HG02571 (cell line): ENCODE data around the gene NKRF.
"Not testable (repeated sequence)": the region's sequence is repeated elsewhere in the genome, so short reads cannot be mapped to it uniquely, and the experiment has no call there.

Experiments
- ATAC-seq: cut with Tn5 transposase; IDR thresholded peaks from one replicate; pipeline ENCODE4 v1.9.1; 2021; ENCODE audit warnings: mild to moderate bottlenecking, moderate library complexity; ENCODE audit not compliant: unreplicated experiment

The NKRF gene

DNA sequence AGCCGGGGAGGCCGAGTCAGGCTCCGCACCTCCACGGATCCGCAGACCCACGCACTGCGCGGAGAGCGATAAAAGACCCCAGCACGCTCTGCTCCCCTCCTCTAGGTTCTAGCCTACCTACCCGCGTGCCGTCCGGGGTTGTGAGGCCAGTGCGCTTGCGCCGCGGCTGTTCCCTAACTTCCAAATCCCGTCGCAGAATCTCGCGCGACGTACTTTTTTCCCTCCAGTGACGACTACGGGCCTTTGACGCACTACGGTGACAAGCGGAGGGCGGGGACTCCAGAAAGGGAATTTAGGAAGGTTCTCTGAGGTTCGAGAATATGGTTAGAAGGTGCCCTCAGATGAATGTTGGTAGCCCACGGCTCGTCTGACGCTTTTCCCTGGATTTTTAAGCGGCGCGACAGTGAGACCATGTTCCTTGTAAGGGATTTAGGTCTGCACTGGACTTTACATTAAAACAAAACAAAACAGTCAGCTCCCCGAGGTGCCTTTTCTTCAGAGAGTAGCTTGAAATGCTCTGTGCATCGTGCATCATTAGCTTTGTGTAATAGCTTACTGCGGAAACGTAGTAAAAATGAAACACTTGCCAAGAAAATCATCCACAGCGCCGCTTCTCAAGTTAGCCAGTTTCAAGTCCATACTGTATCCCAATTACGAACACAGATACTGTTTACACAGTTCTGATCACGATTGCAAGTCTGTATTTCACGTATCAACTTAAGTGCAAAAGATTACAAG is at the start of gene NKRF:
Gene NKRF (minus strand): TSS at position 145 of the 738 bp plus-strand sequence.
- ATAC-seq = peak; percentile 68

DNA sequence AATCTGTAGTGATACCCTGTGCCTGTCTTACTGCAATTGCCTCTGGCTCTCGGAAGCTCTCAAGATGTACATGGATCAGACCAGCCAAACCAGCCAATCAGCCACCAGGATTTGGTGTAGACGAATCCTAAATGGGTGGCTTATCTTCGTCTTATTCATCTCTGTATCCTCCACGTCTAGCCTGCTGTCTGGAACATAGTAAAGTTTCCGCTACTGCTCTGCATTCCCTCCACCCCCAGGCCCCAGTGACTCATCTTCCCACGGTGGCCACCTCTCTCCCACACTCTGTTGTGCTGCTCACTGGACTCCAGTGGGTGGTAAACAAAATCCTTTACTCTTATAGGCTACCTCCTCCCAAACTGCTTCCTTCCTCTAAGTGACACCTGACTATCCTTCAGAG is 48.9 kb upstream of the NKRF start:
- peak; percentile 58 for ATAC-seq

DNA sequence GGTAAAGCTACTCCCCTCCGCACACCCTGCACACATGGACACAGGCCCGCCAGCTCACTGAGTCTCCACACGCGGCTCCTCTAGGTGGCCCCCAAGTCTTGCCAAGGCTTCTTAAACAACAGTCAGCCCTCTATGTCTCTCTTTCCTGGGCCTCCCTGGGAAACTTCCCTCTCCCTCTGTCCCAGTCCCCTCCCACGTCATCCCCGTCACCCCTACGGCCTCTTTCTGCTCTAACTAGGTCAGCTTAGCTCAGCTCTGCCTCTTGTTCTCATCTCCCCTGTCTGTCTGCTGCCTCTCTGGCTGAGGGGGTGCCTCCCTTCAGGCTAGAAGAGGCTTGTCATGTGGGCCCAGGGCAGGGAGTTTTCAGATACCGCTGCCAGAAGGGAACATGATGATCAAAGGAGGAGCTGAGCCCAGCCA is 47.9 kb upstream of the NKRF start:
- no peak for ATAC-seq

DNA sequence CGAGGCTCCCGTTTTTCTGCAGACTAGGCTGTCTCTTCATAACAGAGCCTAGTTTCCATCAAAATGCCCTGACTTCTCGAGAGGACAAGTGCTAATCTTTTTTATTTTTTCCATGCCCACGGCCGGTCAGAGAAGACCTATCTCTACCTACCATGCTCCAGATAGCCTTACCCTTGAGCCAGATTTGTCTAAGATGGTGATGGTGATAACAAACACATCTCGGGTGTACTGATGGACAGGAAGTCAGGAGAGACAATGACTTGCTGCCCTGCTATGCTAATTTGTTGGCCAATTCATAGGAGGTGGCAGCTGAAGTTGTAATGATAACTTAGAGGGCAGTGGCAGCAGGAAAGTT is 42.2 kb upstream of the NKRF start:
- peak; percentile 10 for ATAC-seq

DNA sequence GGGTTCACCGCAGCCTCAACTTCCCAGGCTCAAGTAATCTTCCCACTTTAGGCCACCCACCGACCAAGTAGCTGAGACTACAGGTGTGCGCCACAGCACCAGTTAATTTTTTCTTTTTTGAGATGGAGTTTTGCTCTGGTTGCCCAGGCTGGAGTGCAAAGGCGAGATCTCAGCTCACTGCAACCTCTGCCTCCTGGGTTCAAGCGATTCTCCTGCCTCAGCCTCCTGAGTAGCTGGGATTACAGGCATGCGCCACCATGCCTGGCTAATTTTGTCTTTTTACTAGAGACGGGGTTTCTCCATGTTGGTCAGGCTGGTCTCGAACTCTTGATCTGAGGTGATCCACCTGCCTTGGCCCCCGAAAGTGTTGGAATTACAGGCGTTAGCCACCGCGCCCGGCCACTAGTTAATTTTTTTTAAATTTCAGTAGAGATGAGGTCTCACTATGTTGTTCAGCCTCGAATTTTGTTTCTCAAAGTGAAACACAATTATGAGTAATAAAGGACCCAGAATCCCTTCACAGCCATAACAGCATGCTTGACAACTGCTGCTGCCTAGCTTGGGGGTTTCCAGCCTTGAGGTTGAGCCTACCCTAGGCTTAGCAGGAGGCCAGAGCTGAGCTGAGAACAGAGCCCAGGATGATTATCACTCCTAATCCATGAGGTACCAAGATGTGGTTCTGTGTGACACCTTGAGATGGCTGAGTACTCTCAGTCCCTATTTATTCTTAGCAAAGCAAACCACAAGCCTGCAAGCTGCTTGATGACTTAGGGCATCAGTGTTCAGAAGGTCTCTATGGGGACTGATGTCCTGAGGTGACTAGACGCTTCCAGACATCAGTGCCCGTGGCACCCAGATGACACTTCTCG is 41.6 kb upstream of the NKRF start:
- peak; percentile 94 for ATAC-seq

DNA sequence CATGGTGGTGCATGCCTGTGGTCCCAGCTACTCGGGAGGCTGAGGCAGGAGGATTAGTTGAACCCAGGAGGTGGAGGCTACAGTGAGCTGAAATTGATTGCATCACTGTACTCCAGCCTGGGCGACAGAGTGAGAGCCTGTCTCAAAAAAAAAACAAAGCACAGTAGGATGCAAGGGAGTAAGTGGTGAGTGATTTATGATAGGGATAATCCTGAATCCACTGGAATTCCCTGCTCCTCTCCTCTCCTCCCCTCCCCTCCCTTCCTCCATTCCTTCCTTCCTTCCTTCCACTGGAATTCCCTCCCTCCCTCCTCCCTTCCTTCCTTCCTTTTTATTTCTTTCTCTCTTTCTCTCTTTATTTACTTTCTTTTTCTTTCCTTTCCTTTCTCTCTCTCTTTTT is 40.9 kb upstream of the NKRF start:
- no peak for ATAC-seq

DNA sequence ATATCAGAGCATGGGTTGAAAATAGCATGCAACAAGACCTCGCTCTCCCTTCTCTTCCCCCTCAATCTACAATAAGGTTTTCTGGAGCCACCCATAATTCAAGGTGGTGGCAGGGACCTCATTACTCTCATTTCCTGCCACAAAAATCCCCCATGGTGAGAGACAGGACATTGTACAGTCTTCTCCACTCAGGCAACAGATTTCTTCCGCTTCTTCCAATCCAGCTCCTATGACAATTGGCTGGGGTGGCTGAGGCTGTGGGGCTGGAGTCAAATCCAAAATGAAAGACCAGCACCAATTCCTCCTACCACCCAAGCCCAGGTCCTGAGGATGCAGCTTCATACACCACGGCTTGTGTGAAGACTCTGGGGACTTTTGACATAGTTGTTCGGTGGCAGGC is 40.3 kb upstream of the NKRF start:
- ATAC-seq = no peak

DNA sequence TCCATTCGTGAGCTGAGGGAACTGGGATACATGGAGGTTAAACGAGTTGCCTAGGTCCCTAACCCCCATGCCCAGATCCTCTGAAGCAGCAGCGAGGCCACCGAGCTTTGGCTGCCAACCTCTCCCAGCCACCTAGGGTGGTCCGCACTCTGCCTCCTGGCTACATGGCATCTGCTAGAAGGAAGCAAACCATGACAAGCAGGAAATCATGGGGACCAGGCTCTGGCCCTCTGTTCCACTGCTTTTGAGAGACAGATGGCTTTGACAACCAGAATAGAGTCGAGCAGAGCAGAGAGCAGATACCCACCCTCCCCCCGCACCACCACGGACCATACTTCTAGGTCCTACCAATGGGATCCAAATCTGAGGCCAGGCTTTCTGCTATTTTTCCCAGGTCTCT is 37.5 kb upstream of the NKRF start:
- no peak for ATAC-seq

DNA sequence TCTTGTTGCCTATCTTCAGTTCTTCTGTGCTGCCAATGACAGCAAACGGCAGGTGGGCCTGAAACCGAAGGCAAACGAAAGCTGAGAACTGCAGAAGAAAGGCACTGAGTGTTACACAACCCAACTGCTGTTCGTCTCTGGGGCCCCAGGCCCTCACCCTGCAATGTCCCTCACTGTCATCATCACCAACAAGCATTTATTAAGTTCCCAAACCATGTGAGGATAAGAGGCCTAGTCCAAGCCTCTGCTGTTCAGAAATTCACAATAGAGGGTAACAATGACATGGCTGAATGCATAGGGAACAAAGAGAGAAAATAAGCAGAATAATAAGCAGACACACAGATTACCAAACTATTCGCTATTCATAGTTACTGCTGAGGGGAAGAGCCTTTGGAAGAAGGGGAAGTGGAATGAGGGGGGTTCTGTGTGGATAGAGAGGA is 34.5 kb upstream of the NKRF start:
- no peak for ATAC-seq

DNA sequence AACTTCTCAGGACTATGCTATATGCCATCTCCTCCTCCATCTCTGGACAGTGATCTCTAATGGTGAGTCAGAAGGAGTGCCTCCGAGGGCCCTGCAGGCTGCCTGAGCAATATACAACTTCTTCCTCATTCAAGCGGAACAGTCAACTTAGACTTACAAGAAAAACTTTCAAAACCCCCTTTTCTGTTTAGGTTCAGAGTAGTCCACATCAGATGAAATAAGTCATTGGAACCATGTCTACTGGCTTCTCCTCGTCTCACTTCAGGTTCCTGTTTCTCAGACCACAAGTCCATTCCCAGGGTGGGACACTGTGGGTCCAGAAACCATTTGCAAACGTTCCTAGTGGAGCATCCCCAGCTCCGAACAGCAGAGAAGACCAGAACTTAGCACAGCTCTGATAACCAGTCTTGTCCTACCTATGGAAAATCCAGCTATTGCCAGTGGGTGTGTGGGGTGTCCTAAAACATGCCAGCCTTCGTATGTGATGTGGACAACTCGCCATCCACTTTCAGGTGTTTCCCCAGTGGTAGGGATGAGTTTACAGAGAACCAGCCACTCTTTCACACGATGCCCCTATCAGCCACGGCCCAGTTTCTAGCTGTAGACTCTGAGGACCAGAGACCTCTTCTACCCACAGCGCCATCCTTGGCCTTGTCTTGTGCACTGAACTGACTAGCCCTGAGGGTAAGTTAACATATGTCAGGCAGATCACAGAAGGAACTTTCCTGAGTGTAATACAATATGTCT is 32.7 kb upstream of the NKRF start:
- ATAC-seq = peak; percentile 74

DNA sequence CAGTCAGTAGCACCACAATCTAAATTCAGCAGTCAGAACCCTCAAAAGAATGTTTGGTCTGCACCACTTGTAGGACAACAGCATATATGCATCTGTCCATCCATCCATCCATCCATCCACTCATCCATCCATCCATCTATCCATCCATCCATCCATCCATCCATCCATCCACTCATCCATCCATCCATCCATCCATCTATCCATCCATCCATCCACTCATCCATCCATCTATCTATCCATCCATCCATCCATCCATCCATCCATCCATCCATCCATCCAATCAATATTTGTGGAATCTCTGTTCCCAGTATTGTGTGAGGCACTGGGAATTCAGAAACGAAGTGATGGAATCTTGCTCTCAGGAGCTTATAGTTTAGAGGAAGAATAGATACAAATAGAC is 31.2 kb upstream of the NKRF start:
- not testable (repeated sequence) for ATAC-seq

DNA sequence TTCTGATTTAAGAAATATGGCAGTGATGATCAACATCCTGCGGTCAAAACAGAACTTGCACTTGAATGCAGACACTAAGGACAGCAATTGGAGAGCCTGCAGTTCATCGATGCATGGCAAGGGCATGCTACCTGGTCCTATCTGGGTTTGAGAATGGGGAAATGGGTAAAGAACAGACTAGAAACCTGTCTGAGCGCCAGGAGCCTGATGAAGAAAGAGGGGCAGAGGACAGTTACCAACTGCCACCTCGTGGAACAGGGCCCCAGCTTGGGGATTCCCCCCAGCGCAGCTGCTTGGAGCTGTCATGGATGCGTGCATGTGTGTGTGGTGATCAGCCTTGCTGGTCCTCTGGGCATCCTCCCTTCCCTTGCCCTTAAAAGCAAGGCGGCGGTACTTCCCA is 30.2 kb upstream of the NKRF start:
- no peak for ATAC-seq

DNA sequence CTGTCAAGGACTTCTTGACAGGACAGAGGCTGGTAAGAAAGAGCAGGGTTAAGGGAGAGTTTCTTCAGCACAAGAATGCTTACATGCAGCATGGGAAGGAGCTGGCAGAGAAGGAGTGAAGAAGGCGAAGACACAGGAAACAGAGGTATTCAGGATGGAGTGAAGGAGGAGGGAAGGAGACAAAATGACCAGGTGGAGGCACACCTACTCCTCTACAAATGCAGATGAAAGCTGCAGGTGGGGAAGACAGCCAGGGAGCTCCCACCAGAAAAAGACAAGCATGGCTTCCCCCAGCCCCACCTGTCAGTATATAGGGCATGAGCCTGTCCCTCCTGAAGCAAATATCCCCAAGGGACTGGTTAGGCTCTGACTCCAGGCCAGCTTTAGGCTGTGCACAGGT is 29.6 kb upstream of the NKRF start:
- ATAC-seq = no peak

DNA sequence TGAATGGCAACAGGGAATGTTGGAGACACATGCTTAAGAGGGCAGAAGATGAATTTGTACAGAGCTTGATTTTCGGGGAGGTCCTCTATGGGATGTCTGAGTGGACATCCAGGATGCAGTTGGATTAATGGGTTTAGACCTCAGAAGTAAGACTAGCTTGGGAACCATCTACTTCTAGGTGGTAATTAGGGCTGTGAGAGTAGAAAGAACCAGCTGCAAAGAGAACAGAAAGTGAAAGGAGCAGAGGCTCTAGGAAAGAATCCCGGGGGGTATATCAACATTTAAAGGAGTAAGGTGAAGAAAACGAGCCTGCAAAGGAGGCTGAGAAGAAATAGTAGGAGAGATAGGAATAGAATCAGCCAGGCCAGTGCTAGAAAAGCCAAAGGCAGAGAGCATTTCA is 29.0 kb upstream of the NKRF start:
- ATAC-seq = no peak

DNA sequence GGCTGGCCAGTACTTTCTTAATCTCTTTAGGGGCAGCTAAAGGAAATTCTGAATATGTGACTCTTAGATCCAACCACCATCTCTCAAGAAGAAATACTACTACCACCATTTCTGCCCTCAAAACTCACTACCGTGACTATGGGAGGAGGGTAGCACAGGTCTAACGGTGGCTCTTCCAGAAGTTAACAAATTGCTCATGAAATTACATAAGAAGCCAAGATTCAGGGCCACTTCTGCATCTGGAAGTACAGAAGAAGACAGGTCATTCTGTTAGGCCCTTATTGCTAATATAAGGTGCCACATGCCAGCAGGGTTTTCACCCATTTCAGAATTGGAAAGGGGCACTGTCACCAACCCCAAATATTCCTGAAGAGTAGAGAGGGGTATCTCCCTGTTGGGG is 19.6 kb upstream of the NKRF start:
- ATAC-seq = no peak

DNA sequence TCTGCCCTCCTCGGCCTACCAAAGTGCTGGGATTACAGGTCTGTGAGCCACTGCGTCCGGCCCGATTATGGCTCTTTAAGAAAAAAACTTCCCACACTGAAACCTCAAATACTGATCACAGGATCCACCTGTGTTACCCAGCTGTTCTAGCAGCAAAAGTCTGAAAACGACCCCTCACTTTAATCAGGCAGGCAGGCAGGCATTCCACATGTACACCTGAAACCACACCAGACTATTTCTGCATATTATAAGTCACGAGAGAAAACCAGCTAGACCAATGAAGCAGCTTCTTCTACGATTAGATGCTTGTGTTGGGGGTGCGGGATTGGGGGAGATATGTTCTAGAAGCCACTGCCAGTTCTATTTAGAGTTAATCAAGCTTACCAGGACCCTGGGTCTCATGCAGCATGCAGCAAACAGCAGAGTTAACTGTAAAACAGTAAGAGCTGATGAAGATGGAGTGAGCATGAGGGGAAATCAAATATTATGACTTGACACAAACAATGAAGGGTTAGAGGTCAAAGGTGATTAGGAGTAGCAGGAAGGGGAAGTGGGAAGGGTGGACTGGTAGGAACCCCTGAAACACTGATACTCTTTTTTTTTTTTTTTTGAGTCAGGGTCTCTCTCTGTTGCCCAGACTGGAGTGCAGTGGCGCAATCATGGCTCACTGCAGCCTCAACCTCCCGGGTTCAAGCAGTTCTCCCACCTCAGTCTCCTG is 18.9 kb upstream of the NKRF start:
- no peak for ATAC-seq

DNA sequence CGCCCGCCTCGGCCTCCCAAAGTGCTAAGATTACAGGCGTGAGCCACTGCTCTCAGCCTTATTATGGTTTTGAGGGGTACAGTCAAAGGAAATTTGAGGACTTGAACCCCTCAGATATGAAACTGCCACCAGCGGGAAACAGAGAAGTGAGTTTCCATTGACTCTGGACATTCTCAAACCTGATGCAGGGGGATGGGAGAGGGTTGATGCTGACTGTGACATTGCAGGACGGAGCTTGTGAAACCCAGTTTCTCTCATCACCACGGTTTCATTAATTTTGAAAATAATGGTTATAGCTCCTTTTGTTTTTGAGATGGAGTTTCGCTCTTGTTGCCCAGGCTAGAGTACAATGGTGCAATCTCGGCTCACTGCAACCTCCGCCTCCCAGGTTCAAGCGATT is 18.2 kb upstream of the NKRF start:
- no peak for ATAC-seq

DNA sequence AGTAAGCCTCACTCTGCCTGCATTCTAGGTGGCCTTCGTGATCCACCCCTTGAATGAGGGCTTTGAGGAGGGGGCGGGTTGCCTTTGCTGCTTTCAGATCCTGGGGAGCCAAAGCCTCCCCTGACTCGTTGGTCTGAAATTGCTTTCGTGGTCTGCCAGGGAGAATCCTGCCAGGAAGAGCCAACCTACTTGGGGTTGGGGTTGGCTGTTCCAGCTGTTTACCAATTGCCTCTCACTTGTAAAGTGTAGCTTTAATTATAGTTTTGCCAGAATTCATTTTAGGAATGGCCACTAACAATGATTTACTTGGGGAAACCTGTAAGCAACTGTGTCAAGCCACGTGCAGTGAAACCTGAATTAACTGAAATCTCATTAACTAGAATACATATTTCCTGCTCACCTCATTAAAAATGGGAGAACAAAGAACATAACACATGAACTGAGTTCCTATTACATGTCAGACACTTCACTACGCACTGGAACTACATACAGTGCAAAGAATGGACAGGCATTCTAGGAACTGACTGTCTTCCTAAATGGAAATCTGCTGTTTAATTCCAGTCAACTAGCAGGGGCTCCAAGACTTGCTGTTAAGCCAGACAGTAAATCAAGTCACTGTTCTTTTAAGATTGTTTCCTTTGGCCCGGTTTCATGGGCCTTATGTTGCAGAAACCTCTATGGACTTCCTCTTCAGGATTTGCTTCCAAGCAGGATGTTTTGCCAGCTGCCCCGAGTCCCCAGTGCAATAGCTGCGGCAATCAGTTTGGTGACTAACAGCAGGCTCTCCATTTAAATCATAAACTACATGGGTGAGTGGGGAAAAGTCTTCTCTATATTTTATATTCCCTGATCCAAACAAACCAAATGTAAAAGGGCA is 16.4 kb upstream of the NKRF start:
- ATAC-seq = no peak

DNA sequence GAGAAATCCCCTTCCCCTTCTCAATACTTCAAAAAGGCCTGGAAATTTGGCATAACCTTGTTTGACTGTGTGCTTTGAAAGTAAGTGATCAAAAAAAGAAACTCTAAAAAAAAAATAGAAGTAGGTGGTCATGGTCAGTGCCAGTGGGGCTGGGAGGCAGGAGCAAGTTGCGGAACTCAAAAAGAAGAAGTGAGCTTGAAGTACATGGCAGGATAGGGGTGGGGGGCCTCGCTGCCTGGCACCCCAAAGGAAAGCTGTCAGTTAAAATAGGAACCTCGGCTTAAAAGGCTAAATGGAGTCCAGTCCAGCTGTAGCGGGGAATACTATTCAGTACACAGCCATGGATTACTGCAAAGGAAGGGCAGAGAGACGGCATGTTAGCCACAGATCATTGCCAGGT is 12.2 kb upstream of the NKRF start:
- peak; percentile 32 for ATAC-seq
